Dermis microvascular lymphatic vessel endothelial cell (primary cell): ENCODE measurements around the gene CC2D1A. TPM values are rescaled to one million over a fixed set of nuclear protein-coding genes. Genes with fewer than 3 reads are reported as not detected.
"Not testable (repeated sequence)": the region's sequence is repeated elsewhere in the genome, so short reads cannot be mapped to it uniquely, and the experiment has no call there.

Source experiments
- DNase-seq, 2 donors: peaks; one replicate each; pipeline versions ENCODE4 v3.0.0 to v3.0.0-alpha.2; 2010; ENCODE audit warnings: low read depth in 2 of 2
- total RNA-seq: library from RNA; depleted of rRNA; stranded (reverse); fragments of >200 nt; gene quantifications from 2 replicates; pipeline ENCODE4 v1.2.1, GENCODE V29; 2014

CC2D1A gene
- total RNA-seq, 1 donor from 2014 or later = 3.7 TPM

DNA sequence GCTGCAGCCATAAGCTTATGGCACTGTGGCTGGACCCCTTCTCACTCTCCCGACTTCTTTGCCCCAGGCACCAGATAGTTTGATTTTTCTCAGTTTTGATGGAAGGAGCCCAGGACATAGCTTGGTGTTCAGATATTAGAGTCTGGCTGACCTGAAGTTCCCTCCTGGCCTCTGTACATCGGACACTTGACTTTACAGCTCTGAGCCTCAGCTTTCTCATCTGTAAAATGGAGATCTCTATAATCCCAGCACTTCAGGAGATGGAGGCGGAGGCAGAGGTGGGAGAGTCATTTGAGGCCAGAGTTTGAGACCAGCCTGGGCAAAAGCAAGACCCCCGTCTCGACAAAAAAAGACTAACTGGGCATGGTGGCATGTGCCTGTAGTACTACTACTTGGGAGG, 909 bp downstream of the CC2D1A start:
- DNase-seq = no peak

- DNase-seq = no peak
Observed at GRCh38 chr19:13908674-13909073, 2.7 kb downstream of the CC2D1A start.

- no peak for DNase-seq
Observed at GRCh38 chr19:13909430-13909829, 3.4 kb downstream of the CC2D1A start.

DNA sequence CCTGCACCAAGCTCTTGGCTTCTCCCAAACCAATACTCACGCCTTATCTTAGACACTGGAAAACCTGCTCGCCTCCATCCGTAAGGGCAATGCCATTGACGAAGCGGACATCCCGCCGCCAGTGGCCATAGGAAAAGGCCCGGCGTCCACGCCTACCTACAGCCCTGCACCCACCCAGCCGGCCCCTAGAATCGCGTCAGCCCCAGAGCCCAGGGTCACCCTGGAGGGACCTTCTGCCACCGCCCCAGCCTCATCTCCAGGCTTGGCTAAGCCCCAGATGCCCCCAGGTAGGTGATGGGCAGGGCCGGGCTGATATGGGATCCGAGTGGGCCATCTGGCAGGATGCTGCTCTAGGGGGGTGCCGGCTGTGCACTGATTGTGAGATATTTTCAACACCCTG, 7.4 kb downstream of the CC2D1A start:
- DNase-seq = no peak

- DNase-seq = no peak
Observed at GRCh38 chr19:13914777-13915176, 8.8 kb downstream of the CC2D1A start.

- peak; percentile 23 to 68 for DNase-seq
Observed at GRCh38 chr19:13917888-13918406, 11.9 kb downstream of the CC2D1A start.

DNA sequence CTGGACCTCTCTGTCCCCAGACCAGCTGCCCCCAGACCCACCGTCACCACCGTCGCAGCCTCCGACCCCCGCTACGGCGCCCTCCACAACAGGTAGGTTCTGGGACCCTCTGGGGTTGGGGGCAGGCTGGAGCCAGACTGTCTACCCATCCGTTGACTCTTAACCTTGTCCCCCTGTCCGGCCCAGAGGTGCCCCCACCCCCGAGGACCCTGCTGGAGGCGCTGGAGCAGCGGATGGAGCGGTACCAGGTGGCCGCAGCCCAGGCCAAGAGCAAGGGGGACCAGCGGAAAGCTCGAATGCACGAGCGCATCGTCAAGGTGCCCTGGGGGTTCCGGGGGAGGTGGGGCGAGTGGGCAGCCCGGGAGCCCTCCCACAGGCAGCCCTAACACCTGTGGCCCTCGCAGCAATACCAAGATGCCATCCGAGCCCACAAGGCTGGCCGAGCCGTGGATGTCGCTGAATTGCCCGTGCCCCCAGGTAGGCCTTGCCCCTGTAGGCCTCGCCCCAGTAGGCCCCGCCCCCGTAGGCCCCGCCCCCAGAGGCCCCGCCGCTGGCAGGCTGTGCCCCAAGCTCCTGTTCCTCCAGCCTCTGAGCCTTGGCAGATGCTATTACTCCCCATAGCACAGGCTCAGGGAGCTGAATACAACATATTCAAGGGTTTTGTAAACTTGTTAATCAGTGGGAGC, 12.9 kb downstream of the CC2D1A start:
- no peak for DNase-seq

DNA sequence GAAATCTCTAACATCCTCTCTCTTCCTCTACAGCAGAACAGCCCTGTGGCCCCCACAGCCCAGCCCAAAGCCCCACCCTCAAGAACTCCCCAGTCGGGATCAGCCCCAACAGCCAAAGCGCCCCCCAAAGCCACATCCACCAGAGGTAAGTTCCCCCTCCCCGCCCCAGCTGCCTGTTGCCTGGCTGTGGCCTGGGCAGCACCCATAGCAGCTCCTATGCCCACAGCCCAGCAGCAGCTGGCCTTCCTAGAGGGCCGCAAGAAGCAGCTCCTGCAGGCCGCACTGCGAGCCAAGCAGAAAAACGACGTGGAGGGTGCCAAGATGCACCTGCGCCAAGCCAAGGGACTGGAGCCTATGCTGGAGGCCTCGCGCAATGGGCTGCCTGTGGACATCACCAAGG, 14.5 kb downstream of the CC2D1A start:
- no peak for DNase-seq

DNA sequence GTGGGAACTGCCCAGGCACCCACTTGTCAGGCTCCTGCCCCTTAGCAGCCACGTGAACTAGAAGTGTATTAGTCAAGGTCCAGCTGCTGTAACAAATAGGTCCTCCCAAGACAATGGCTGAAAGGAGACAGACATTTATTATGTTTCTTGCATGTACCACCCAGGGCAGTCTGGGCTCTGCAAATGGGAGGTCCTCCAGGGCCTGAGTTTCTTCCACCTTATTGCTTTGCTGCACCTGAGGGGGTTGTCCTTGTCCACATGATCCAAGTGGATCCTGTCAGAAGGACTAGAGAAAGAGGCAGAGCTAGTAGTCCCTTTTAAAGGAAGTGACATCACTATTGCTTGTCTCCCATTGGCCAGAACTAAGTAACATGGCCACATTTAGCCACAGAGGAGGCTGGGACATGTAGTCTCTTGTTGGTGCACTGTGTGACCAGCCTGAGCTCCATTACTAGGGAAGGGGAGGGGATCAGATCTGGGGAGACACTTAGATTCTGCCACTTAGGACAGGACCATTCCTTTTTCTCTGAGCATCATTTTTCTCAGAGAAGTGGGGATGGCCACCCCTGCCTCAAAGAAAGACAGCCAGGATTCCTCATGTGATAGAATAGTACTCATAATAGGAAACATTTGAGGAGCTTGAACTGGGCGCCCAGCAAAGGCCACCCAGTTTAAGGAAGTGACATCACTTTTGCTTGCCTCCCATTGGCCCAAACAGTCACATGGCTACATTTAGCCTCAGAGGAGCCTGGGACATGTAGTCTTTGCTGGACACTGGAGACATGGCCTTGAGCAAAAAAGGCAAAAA, 15.1 kb downstream of the CC2D1A start:
- DNase-seq = peak in 1 of 2 donors; percentile 47

DNA sequence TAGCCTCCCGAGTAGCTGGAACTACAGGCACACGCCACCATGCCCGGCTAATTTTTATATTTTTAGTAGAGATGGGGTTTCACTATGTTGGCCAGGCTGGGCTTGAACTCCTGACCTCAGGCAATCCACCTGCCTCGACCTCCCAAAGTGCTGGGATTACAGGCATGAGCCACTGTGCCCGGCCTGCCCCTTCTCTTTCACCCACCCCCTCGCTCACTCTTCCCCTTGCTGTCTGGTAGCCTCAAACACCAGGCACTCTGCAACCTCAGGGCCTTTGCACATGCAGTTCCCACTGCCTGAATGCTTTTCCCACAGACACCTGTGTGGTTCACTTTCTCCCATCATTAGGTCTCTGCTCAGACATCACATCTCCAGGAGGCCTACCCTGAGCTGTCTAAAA, 16.1 kb downstream of the CC2D1A start:
- not testable (repeated sequence) for DNase-seq

- no peak for DNase-seq
Observed at GRCh38 chr19:13923194-13923987, 17.4 kb downstream of the CC2D1A start.

DNA sequence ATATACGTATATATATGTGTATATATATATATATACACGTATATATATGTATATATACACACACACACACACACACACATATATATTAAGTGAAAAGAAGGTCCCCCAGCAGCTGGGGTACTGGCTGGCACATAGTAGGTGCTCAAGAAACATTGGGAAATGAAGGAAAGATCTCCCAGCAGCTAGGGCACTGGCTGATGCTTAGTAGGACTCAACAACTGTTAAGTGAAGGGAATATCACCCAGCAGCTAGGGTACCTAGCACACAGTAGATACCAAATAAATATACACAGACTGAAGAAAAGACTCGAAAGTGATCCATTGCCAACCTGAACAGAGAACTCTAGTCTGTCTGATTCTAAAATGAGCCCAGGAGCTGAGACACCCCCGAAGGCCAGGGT, 20.0 kb downstream of the CC2D1A start:
- no peak for DNase-seq

GRCh38 chr19:13926715-13927114, 20.7 kb downstream of the CC2D1A start:
- DNase-seq = no peak

GRCh38 chr19:13929340-13929739, 23.3 kb downstream of the CC2D1A start:
- DNase-seq = no peak

DNA sequence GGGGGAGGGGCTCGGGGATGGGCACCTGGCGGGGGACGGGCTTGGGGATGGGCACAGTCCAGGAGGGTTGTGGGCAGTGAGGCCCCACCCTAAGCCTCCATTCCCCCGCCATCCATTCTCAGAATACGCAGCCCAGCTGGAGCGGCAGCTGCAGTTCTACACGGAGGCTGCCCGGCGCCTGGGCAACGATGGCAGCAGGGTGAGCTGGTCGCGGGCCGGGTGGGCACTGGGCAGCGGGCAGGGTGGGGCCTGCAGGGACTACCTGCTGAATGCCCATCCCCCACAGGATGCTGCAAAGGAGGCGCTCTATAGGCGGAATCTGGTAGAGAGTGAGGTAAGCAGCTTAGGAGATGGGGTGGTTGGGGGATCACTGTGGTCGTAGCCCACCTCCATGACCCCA, 24.0 kb downstream of the CC2D1A start:
- DNase-seq = no peak

- DNase-seq = no peak
Observed at GRCh38 chr19:13930402-13930801, 24.4 kb downstream of the CC2D1A start.

DNA sequence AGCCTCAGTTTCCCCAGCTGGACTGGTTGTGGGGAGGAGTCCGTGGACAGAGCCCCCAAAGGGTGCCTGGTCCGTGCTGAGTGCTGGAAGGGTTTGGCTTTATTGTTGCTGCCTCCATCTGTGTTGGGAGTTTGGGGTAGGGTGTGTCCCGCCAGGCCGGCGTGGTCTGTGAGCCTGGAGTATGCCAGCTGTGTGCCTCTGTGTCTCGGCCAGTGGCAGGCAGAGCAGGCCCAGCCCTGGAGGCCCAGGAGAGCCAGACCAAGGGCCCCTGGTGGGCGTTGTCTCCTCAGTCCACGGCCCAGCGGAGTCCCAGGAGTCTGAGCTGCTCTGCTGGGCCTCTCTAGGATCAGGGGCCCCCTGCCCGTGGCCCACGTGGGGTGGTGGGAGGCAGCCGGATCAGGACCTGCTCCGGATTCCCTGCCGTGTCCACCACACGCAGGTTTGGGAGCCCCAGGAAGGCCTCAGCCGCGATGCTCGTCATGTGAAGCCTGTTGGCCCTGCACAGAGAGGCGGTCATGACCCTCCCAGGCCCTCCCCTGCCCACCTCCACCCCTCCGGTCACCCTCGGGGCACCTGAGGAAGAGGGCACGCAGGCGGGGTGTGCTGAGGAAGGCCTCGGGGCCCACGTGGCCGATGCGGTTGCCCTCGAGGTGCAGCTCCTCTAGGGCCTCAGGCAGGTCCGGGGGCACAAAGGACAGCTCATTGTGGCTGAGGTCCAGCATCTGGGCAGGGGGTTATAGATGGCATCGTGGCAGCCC, 25.6 kb downstream of the CC2D1A start:
- no peak for DNase-seq

DNA sequence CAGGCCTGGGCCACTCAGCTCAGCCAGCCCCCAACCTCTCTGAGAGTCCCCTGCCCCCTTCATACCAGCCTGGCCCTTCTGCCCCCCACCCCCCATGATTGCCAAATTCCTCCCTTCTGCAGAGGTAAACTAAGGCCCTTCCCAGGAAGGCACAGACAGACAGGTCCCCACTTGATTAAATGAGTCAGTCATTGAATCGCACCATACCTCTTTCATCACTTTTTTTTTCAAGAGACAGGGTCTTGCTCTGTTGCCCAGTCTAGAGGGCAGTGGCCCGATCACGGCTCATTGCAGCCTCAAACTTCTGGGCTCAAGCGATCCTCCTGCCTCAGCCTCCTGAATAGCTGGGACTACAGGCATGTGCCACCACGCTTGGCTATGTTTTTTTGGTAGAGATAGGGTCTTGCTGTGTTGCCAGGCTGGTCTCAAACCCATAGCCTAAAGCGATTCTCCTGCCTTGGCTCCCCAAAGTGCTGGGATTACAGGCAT, 26.2 kb downstream of the CC2D1A start:
- no peak for DNase-seq

DNA sequence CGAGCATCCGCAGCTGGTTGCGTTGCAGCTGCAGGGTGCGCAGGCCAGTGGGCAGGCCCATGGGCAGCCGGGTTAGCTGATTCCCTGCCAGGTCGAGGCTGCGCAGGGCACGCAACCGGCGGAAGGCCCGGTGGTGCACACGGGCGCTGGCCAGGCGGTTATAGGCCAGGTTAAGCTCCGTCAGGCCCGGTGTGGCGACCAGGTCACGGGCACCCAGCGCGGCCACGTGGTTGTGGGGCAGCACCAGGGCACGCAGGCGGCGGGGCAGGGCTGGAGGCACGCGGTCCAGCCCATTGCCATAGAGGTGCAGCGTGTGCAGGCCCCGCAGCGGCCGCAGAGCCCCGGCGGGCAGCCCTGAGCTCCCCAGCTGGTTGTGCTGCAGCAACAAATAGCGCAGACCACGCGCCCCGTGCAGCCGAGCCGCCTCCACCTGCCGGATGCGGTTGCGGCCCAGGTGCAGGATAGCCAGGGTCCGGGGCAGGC, 27.0 kb downstream of the CC2D1A start:
- DNase-seq = no peak

- DNase-seq = no peak
Observed at GRCh38 chr19:13934785-13935109, 28.7 kb downstream of the CC2D1A start.
